ENCODE measurements around the gene MYCBP. TPM values are rescaled to one million over a fixed set of nuclear protein-coding genes. Genes with fewer than 3 reads are reported as not detected.

MYCBP gene
- total and polyA plus RNA-seq, 2 of the 8 experiments (the other 6 are each of a cell fraction or from before 2014, with no cell fraction given) = 22.4 to 38.2 TPM

DNA sequence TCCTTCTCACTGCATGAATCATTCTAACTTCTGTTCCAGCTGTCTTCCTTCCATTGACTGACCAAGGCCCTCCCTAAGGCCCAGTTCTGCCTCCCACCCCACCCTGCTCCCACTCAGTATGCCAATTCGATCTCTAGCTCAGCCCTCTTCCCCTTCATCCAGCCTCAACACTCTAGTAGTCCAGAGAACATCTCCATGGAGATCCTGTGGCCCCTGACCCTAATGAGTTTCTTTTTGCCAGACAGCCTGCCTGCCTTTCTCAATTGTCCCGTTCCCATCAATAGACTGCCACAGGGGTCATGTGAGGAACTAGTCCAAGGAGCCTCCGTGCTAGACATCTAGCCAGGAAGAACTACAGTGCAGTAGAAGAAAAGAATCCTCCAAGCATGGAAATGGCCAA lies 40.0 kb downstream of the MYCBP start:
- Histone ChIP-seq H3K27ac (ENCODE audit: low read depth, low read length) (no peak overlapping the region), H2BK20ac (ENCODE audit: low read length) (no peak overlapping the region), H3K23ac (ENCODE audit: insufficient read length) (no peak overlapping the region), H2BK5ac (ENCODE audit: low read depth, low read length) (no peak overlapping the region), H2BK12ac (ENCODE audit: low read depth, low read length) (no peak overlapping the region), H3K4me2 (ENCODE audit: insufficient read depth in 1 of 2, low read depth in 2 of 2, low read length in 2 of 2) (no peak overlapping the region), H3K36me3 (ENCODE audit: control insufficient read depth in 2 of 4, insufficient read depth in 4 of 4, low read length in 3 of 4) (peaks cover 0 to 2% (median under 1%) of the 10 kb centered on the region in 4 experiments; a peak in 1 of 8 replicates), H4K8ac (ENCODE audit: extremely low read depth, insufficient read depth, low read length) (no peak overlapping the region), H2AK5ac (ENCODE audit: low read depth, low read length) (no peak overlapping the region), H3K4me1 (replicated peaks in 1 of 4; ENCODE audit: control insufficient read depth in 3 of 4, insufficient read depth in 4 of 4, low read length in 3 of 4) (peaks cover 0 to 2% (median 0%) of the 10 kb centered on the region in 4 experiments; a peak in 3 of 7 replicates), H3K9ac (replicated peaks in 1 of 4; ENCODE audit: extremely low read depth in 1 of 4, low read depth in 3 of 4, low read length in 3 of 4) (no peak overlapping the region), H2BK120ac (replicated peaks; ENCODE audit: low read depth, low read length) (no peak overlapping the region), H2AFZ (ENCODE audit: low read length) (no peak overlapping the region), H3K23me2 (ENCODE audit: low read depth, low read length) (no peaks in the 10 kb centered on the region; the same call in 1 of the 2 replicates), H3K4ac (replicated peaks; ENCODE audit: insufficient read length, low read depth, low read length) (no peak overlapping the region), H3K18ac (ENCODE audit: extremely low read depth, low read length) (no peak overlapping the region), H3K4me3 (ENCODE audit: extremely low read depth in 1 of 4, insufficient read depth in 2 of 4, low read depth in 3 of 4, low read length in 4 of 4) (no peak overlapping the region), H4K5ac (ENCODE audit: insufficient read length, low read depth, low read length) (no peak overlapping the region), H4K20me1 (replicated peaks in 1 of 2; ENCODE audit: control insufficient read depth in 1 of 2, insufficient read depth in 2 of 2, low read length in 2 of 2) (no peaks in the 10 kb centered on the region), H3K9me3 (ENCODE audit: insufficient read depth in 2 of 2, low read depth in 1 of 2, low read length in 1 of 2) (no peaks in the 10 kb centered on the region), H3K56ac (replicated peaks; ENCODE audit: insufficient read length, low read depth, low read length) (no peak overlapping the region), H2BK15ac (ENCODE audit: low read length) (no peak overlapping the region), H3K14ac (ENCODE audit: insufficient read length) (no peak overlapping the region), H4K91ac (replicated peaks; ENCODE audit: insufficient read length, low read length) (no peak overlapping the region), H3K79me1 (ENCODE audit: low read depth, low read length) (no peaks in the 10 kb centered on the region), H3K27me3 (replicated peaks in 1 of 4; ENCODE audit: control insufficient read depth in 3 of 4, extremely low read depth in 1 of 4, insufficient read depth in 3 of 4, low read length in 3 of 4) (no peaks in the 10 kb centered on the region), H3K79me2 (ENCODE audit: control insufficient read depth in 1 of 2, insufficient read depth in 2 of 2, low read length in 2 of 2) (no peaks in the 10 kb centered on the region)
- 73% methylated on average over 2 of the region's 3 CpGs; no CpG with 5 or more reads in 1 of the 2 experiments for WGBS, 2 experiments (ENCODE audit: extremely low coverage in 1 of 2, insufficient coverage in 1 of 2, insufficient read length in 1 of 2, insufficient replicate concordance in 2 of 2, low coverage in 1 of 2, low lambda C conversion rate in 2 of 2, missing lambda C conversion rate in 1 of 2)
- POLR2A ChIA-PET (ENCODE audit: partially characterized antibody) = no interaction called here
- CTCF ChIA-PET (ENCODE audit: partially characterized antibody) = interaction anchor here (0.7 to 7.9 kb wide), 6 partner anchors 11 to 806 kb away, joined by 3 to 71 read pairs (median 4); no protein-coding TSS in a partner anchor
- TF ChIP-seq SIN3A (conservative IDR thresholded peaks at IDR 0.05 in 1 of 2, IDR thresholded peaks at IDR 0.05 in 1 of 2; ENCODE audit: low read depth in 1 of 2, low read length in 2 of 2) = no peak
- no peak for TF ChIP-seq HDAC6 (IDR thresholded peaks at IDR 0.05; ENCODE audit: low read depth, low read length)
- no peak for TF ChIP-seq TBP (IDR thresholded peaks at IDR 0.05; ENCODE audit: low read depth, low read length)
- TF ChIP-seq CHD1 (IDR thresholded peaks at IDR 0.05; ENCODE audit: low read depth, low read length) = no peak
- no peak for TF ChIP-seq KDM4A (IDR thresholded peaks at IDR 0.05; ENCODE audit: low read depth, low read length, severe bottlenecking)
- TF ChIP-seq POU5F1 (IDR thresholded peaks at IDR 0.05; ENCODE audit: low read depth, low read length) = no peak
- no peak for TF ChIP-seq SAP30 (IDR thresholded peaks at IDR 0.05; ENCODE audit: insufficient read depth, insufficient replicate concordance, low read length)
- TF ChIP-seq ASH2L (IDR thresholded peaks at IDR 0.05; ENCODE audit: low read length) = no peak
- no peak for FAIRE-seq
- DNase-seq (ENCODE audit: low read depth in 1 of 2, low spot score in 2 of 2) = no peak
